ENCODE measurements around the gene ACAP2. TPM values are rescaled to one million over a fixed set of nuclear protein-coding genes. Genes with fewer than 3 reads are reported as not detected.

Gene ACAP2
- polyA plus RNA-seq, 1 donor from 2014 or later = 88.7 TPM

GRCh38 chr3:195337747-195338146 lies 105.1 kb downstream of the ACAP2 start (continued):
- TF ChIP-seq REST (IDR thresholded peaks at IDR 0.05; ENCODE audit: borderline replicate concordance) (no peak), RAD21 (conservative IDR thresholded peaks at IDR 0.05) (no peak)

GRCh38 chr3:195334967-195335366 lies 107.9 kb downstream of the ACAP2 start:
- Histone ChIP-seq H3F3A (ENCODE audit: insufficient read depth, low read length, poor library complexity, severe bottlenecking) (no peaks in the 10 kb centered on the region), H3K9me3 (ENCODE audit: low read length) (no peaks in the 10 kb centered on the region), H3K36me3 (ENCODE audit: insufficient read depth, low read length) (no peaks in the 10 kb centered on the region), H3K27ac (ENCODE audit: low read length) (no peak overlapping the region), H3K4me3 (ENCODE audit: low read length) (no peak overlapping the region), H3K27me3 (ENCODE audit: insufficient read depth, low read depth, low read length) (no peaks in the 10 kb centered on the region), H3K9ac (ENCODE audit: low read length) (no peak overlapping the region), H3K4me2 (ENCODE audit: low read length) (no peak overlapping the region), H4K20me1 (ENCODE audit: insufficient read depth) (no peaks in the 10 kb centered on the region), H3K9me2 (ENCODE audit: insufficient read depth, low read length) (no peaks in the 10 kb centered on the region), H3K79me2 (replicated peaks; ENCODE audit: insufficient read depth, low read length) (no peaks in the 10 kb centered on the region), H2AFZ (ENCODE audit: low read depth, low read length) (no peak overlapping the region)
- no peak for TF ChIP-seq SMC3 (conservative IDR thresholded peaks at IDR 0.05; ENCODE audit: poor library complexity)
- TF ChIP-seq RAD21 (conservative IDR thresholded peaks at IDR 0.05) = no peak
- no peak for TF ChIP-seq TAF1 (IDR thresholded peaks at IDR 0.05; ENCODE audit: low read depth)

- Histone ChIP-seq H3K9me2 (ENCODE audit: insufficient read depth, low read length) (no peaks in the 10 kb centered on the region), H3K27me3 (ENCODE audit: insufficient read depth, low read depth, low read length) (no peaks in the 10 kb centered on the region), H3K36me3 (ENCODE audit: insufficient read depth, low read length) (peaks cover 16% of the 10 kb centered on the region), H3F3A (ENCODE audit: insufficient read depth, low read length, poor library complexity, severe bottlenecking) (no peaks in the 10 kb centered on the region), H3K4me3 (ENCODE audit: low read length) (no peak overlapping the region), H3K9me3 (ENCODE audit: low read length) (peaks cover 8% of the 10 kb centered on the region), H3K4me2 (ENCODE audit: low read length) (no peak overlapping the region), H3K27ac (ENCODE audit: low read length) (no peak overlapping the region), H2AFZ (ENCODE audit: low read depth, low read length) (no peak overlapping the region), H3K9ac (ENCODE audit: low read length) (no peak overlapping the region), H3K79me2 (replicated peaks; ENCODE audit: insufficient read depth, low read length) (no peaks in the 10 kb centered on the region), H4K20me1 (ENCODE audit: insufficient read depth) (no peaks in the 10 kb centered on the region)
- TF ChIP-seq EZH2 (IDR thresholded peaks at IDR 0.05; ENCODE audit: borderline replicate concordance, insufficient read depth, low read length, poor library complexity, severe bottlenecking) = no peak
- TF ChIP-seq RAD21 (conservative IDR thresholded peaks at IDR 0.05) = no peak
- no peak for TF ChIP-seq EP300 (conservative IDR thresholded peaks at IDR 0.05; ENCODE audit: poor library complexity, severe bottlenecking)
- TF ChIP-seq CTCF (IDR thresholded peaks at IDR 0.05; ENCODE audit: poor library complexity, severe bottlenecking) = no peak
- TF ChIP-seq MXI1 (conservative IDR thresholded peaks at IDR 0.05; ENCODE audit: poor library complexity, severe bottlenecking) = no peak
- no peak for TF ChIP-seq SMC3 (conservative IDR thresholded peaks at IDR 0.05; ENCODE audit: poor library complexity)
- TF ChIP-seq REST (IDR thresholded peaks at IDR 0.05; ENCODE audit: borderline replicate concordance) = no peak
- no peak for TF ChIP-seq POLR2AphosphoS5 (IDR thresholded peaks at IDR 0.05)
- TF ChIP-seq TAF1 (IDR thresholded peaks at IDR 0.05; ENCODE audit: low read depth) = no peak
Observed at GRCh38 chr3:195319060-195319459, 123.8 kb downstream of the ACAP2 start.
